Hematopoietic multipotent progenitor cell (in vitro differentiated cells): Measurements from ENCODE around the gene NAXD. TPM values are rescaled to one million over a fixed set of nuclear protein-coding genes. Genes with fewer than 3 reads are reported as not detected.
A peak's percentile ranks its signal among the peaks of the same experiment; 100 is the strongest.
"Not testable (repeated sequence)": the region's sequence is repeated elsewhere in the genome, so short reads cannot be mapped to it uniquely, and the experiment has no call there.

ENCODE experiments used
- DNase-seq, 3 donors: peaks; one replicate each; pipeline ENCODE4 v3.0.0-alpha.2; 2011 to 2015; ENCODE audit warnings: low read depth in 2 of 3, low spot score in 2 of 3
- total RNA-seq: library from RNA; depleted of rRNA; stranded (reverse); fragments of >200 nt; gene quantifications from one replicate; pipeline ENCODE4 v1.2.3, GENCODE V29; 2012

Gene NAXD
- total RNA-seq, 1 donor: 12.1 TPM

GRCh38 chr13:110661256-110661655, 45.9 kb downstream of the NAXD start:
- no peak for DNase-seq

GRCh38 chr13:110662091-110662490, 46.7 kb downstream of the NAXD start:
- DNase-seq: no peak

GRCh38 chr13:110662777-110663443, 47.6 kb downstream of the NAXD start:
- no peak for DNase-seq

- no peak for DNase-seq
Measured at GRCh38 chr13:110663491-110663890, 48.1 kb downstream of the NAXD start.

GRCh38 chr13:110664041-110664440, 48.7 kb downstream of the NAXD start:
- no peak for DNase-seq

GRCh38 chr13:110664673-110665072, 49.3 kb downstream of the NAXD start:
- no peak for DNase-seq

GRCh38 chr13:110665491-110666254, 50.3 kb downstream of the NAXD start:
- DNase-seq: no peak

- no peak for DNase-seq
Measured at GRCh38 chr13:110666255-110666533, 50.8 kb downstream of the NAXD start.

- no peak for DNase-seq
Measured at GRCh38 chr13:110669036-110669435, 53.7 kb downstream of the NAXD start.

GRCh38 chr13:110669814-110670213, 54.5 kb downstream of the NAXD start:
- not testable (repeated sequence) for DNase-seq

GRCh38 chr13:110676595-110677587, 61.5 kb downstream of the NAXD start:
- DNase-seq: no peak

GRCh38 chr13:110677731-110678545, 62.6 kb downstream of the NAXD start:
- DNase-seq: no peak

- peak in 1 of 3 donors; percentile 51 for DNase-seq
Measured at GRCh38 chr13:110680852-110681251, 65.5 kb downstream of the NAXD start.

- no peak for DNase-seq
Measured at GRCh38 chr13:110681868-110682550, 66.7 kb downstream of the NAXD start.

GRCh38 chr13:110682746-110683145, 67.4 kb downstream of the NAXD start:
- no peak for DNase-seq

GRCh38 chr13:110683203-110683883, 68.0 kb downstream of the NAXD start:
- peak in 2 of 3 donors; percentile 22 to 48 for DNase-seq

GRCh38 chr13:110683921-110684320, 68.6 kb downstream of the NAXD start:
- DNase-seq: no peak

GRCh38 chr13:110684388-110685056, 69.2 kb downstream of the NAXD start:
- DNase-seq: no peak
